Kidney (tissue), 14 donors: ENCODE measurements around the gene U2AF2. TPM values are rescaled to one million over a fixed set of nuclear protein-coding genes. Genes with fewer than 3 reads are reported as not detected.
A peak's percentile ranks its signal among the peaks of the same experiment; 100 is the strongest.

Source experiments
- DNase-seq, 5 donors: peaks; one replicate each; pipeline ENCODE4 v3.0.0-alpha.2; 2013 to 2020
- FAIRE-seq: peaks from 2 replicates; lab custom pipeline; 2012; peaks lifted over from hg19 to GRCh38; lab: Jason Lieb, UNC
- H3K27ac ChIP-seq, 2 donors: one replicate each; pipeline ENCODE4 v1.7.0; 2013; ENCODE audit warnings: low read depth in 2 of 2, low read length in 2 of 2, inconsistent platforms in 1 of 2
- H3K27me3 ChIP-seq: one replicate; pipeline ENCODE4 v1.7.1; 2013; ENCODE audit warnings: low read length, inconsistent platforms; ENCODE audit not compliant: control insufficient read depth, insufficient read depth
- H3K36me3 ChIP-seq, 3 donors: one replicate each; pipeline versions ENCODE4 v1.7.0 to v1.7.1; 2013; ENCODE audit warnings: low read length in 3 of 3, control low read depth in 1 of 3, inconsistent platforms in 1 of 3; ENCODE audit not compliant: insufficient read depth in 3 of 3, control insufficient read depth in 2 of 3
- H3K4me1 ChIP-seq, 3 donors: one replicate each; pipeline versions ENCODE4 v1.7.0 to v1.7.1; 2013; ENCODE audit warnings: low read length in 3 of 3, inconsistent platforms in 1 of 3, low read depth in 1 of 3; ENCODE audit not compliant: control insufficient read depth in 2 of 3, insufficient read depth in 2 of 3
- H3K4me3 ChIP-seq, 3 donors: one replicate each; pipeline versions ENCODE4 v1.7.0 to v1.8.1; 2013; ENCODE audit warnings: low read length in 3 of 3, control low read depth in 1 of 3, inconsistent platforms in 1 of 3
- H3K9ac ChIP-seq, 3 donors: one replicate each; pipeline versions ENCODE4 v1.7.0 to v1.7.1; 2013; ENCODE audit warnings: low read length in 3 of 3, control low read depth in 1 of 3, inconsistent platforms in 1 of 3
- H3K9me3 ChIP-seq, 3 donors: one replicate each; pipeline versions ENCODE4 v1.7.0 to v1.7.1; 2013; ENCODE audit warnings: low read length in 3 of 3, control low read depth in 1 of 3, inconsistent platforms in 1 of 3; ENCODE audit not compliant: control insufficient read depth in 2 of 3, insufficient read depth in 1 of 3
- intact Hi-C: fragments of 100-400 bp; cut with DNase I; formaldehyde crosslinking; loops from one replicate; pipeline ENCODE4 v1.11.1; 2022
- polyA plus RNA-seq: library from polyadenylated mRNA; stranded (reverse); fragments of 350-450 nt; fragmentation: Illumina TruSeq; extraction: RNeasy Lipid Tissue Mini Kit (QIAGEN cat#74804); gene quantifications from one replicate; pipeline ENCODE4 v1.2.3, GENCODE V29; 2014; ENCODE audit warnings: low read depth, low replicate concordance; ENCODE audit not compliant: insufficient read depth
- total RNA-seq: library from RNA; stranded (reverse); fragmentation: NEBNext Ultra II Directional; extraction: Animal tissue kit (Norgen Biotek cat#: 25700); gene quantifications from one replicate; pipeline ENCODE4 v1.2.1, GENCODE V29; 2021
- TF ChIP-seq, protein P1 (sequence below): IDR thresholded peaks from 3 replicates; pipeline ENCODE4 v1.5.1; 2012; ENCODE audit warnings: mild to moderate bottlenecking, moderate library complexity, borderline replicate concordance; ENCODE audit not compliant: insufficient read depth; ENCODE audit errors: extremely low read depth
- donor health status: control.
- donor health status: control.
- donor health status: control.
- donor health status: control.
- donor health status: control.
- donor health status: DM: yes; HTN: yes; CAD: no.
- donor health status: Normal renal cell carcinoma (clear cell type).

Gene U2AF2
- total and polyA plus RNA-seq, 2 donors from 2014 or later: 54.8 to 161 TPM

DNA sequence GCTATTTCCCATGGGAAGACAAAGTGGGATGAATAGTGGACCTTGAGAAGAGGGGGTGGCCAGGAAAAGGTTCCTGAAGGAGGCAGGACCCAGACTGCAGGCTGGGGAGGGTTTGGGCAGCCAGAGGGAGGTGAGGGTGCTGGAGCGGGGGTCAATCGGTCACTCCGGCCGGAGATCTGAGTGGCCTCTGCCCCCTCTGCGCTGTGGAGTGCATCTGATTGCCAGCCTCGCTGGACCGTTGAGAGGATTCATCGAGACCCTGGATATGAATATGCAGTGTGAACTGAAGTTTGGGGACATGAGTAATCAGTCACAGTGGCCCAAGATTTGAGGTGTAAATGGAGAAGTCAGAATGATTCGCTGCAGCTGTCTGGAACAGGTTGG lies 19.5 kb upstream of the U2AF2 start:
- H3K9me3 ChIP-seq: no peaks in the 10 kb centered on the region
- H3K27me3 ChIP-seq: no peaks in the 10 kb centered on the region
- peak overlapping the region; percentile 95 to 100 (median 97) for H3K4me3 ChIP-seq
- H3K36me3 ChIP-seq: no peaks in the 10 kb centered on the region
- intact Hi-C loops: no loop called here
- peak overlapping the region; percentile 98 to 100 (median 100) for H3K9ac ChIP-seq
- TF ChIP-seq, protein P1, sequence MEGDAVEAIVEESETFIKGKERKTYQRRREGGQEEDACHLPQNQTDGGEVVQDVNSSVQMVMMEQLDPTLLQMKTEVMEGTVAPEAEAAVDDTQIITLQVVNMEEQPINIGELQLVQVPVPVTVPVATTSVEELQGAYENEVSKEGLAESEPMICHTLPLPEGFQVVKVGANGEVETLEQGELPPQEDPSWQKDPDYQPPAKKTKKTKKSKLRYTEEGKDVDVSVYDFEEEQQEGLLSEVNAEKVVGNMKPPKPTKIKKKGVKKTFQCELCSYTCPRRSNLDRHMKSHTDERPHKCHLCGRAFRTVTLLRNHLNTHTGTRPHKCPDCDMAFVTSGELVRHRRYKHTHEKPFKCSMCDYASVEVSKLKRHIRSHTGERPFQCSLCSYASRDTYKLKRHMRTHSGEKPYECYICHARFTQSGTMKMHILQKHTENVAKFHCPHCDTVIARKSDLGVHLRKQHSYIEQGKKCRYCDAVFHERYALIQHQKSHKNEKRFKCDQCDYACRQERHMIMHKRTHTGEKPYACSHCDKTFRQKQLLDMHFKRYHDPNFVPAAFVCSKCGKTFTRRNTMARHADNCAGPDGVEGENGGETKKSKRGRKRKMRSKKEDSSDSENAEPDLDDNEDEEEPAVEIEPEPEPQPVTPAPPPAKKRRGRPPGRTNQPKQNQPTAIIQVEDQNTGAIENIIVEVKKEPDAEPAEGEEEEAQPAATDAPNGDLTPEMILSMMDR: no peak
- H3K4me1 ChIP-seq: peaks cover 3 to 28% (median 7%) of the 10 kb centered on the region in 3 donors
- FAIRE-seq (no peak), DNase-seq (peak in 1 of 5 donors; percentile 75)
- peak overlapping the region; percentile 97 for H3K27ac ChIP-seq

DNA sequence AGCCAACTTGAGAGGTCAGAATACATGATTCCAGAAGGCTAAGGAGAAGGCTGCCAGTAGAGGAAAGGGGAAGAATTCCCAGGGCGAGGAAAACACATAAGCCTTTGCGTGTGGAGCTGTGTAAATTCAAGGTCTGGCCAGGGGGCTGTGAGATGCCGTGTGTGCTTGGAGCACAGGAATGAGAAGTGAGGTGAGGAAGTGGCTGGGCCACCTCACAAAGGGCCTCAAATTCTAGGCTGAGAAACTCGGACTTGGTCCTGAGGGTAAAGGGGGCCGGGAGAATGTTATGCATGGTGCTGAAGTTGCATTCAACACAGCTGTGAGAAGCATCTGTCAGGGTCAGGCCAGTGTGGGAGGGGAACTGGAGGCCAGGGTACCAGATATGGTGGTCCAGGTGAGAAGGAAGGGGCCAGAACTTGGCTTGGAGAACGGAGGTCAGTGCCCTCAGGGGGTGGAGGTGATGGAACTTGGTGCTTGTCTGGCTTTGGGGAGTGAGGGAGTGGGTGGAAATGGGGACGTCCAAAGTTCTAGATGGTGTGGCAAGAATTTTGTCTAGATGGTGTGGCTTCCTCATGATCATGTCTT lies 18.9 kb upstream of the U2AF2 start:
- TF ChIP-seq, protein P1: no peak
- peak in 1 of 5 donors; percentile 53 for DNase-seq
- FAIRE-seq: no peak
- H3K36me3 ChIP-seq: no peaks in the 10 kb centered on the region
- H3K4me1 ChIP-seq: peaks cover 3 to 31% (median 7%) of the 10 kb centered on the region in 3 donors
- peak overlapping the region; percentile 98 to 100 (median 100) for H3K9ac ChIP-seq
- peak overlapping the region; percentile 97 for H3K27ac ChIP-seq
- intact Hi-C loops: no loop called here
- H3K27me3 ChIP-seq: no peaks in the 10 kb centered on the region
- no peaks in the 10 kb centered on the region for H3K9me3 ChIP-seq
- peak overlapping the region; percentile 95 to 100 (median 97) for H3K4me3 ChIP-seq

DNA sequence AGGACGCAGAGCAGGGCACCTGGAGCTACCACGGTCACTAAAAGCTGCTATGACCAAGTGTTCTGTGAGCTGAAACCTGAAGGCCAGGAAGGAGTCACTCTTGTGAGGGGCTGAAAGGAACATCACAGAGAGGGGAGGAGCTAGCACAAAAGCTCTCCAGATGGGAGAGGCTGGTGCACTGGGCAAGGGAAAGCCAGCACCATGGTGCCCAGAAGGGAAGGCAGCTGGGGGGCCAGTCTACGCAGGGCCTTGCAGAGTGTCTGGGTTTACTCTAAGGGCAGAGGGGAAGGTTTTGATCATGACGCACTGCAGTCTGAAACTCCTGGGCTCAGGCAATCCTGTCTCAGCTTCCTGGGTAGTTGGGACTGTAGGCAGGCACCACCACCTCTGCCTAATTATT lies 18.1 kb upstream of the U2AF2 start:
- no peaks in the 10 kb centered on the region for H3K36me3 ChIP-seq
- H3K27me3 ChIP-seq: no peaks in the 10 kb centered on the region
- TF ChIP-seq, protein P1: no peak
- DNase-seq (peak in 1 of 5 donors; percentile 39), FAIRE-seq (no peak)
- peaks cover 3 to 31% (median 7%) of the 10 kb centered on the region in 3 donors for H3K4me1 ChIP-seq
- no peaks in the 10 kb centered on the region for H3K9me3 ChIP-seq
- H3K4me3 ChIP-seq: peak overlapping the region in 2 of 3 donors; percentile 95 to 100
- intact Hi-C loops: no loop called here
- H3K27ac ChIP-seq: no peak overlapping the region
- H3K9ac ChIP-seq: peak overlapping the region in 1 of 3 donors; percentile 100
